Gastrocnemius medialis (tissue), 4 donors: ENCODE measurements around the gene ZKSCAN4. TPM values are rescaled to one million over a fixed set of nuclear protein-coding genes. Genes with fewer than 3 reads are reported as not detected.

ENCODE experiments used
- ATAC-seq, 2 donors: fragments of 150-250 bp; one replicate each; pipeline ENCODE4 v1.9.1; 2016
- DNase-seq, 2 donors: peaks; one replicate each; pipeline ENCODE4 v3.0.0-alpha.2; 2019
- H3K27ac ChIP-seq, 4 donors: fragments of 200-600 bp; sonication (generic); 1 replicate in 1 of 4; 2 replicates in 3 of 4; pipeline ENCODE4 v1.5.1; 2016 to 2018; ENCODE audit warnings: mild to moderate bottlenecking in 2 of 4, moderate library complexity in 1 of 4
- H3K27me3 ChIP-seq, 3 donors: fragments of 200-600 bp; sonication (generic) in 2 of 3; 1 replicate in 1 of 3; 2 replicates in 2 of 3; pipeline versions ENCODE4 v1.5.1 to v1.6.0; 2016 to 2019; ENCODE audit warnings: mild to moderate bottlenecking in 1 of 3, moderate library complexity in 1 of 3
- H3K36me3 ChIP-seq, 2 donors: fragments of 200-600 bp; sonication (generic) in 1 of 2; one replicate each; pipeline ENCODE4 v1.5.1; 2017 to 2018
- H3K4me1 ChIP-seq, 2 donors: fragments of 200-600 bp; sonication (generic) in 1 of 2; one replicate each; pipeline ENCODE4 v1.5.1; 2016 to 2017; ENCODE audit warnings: mild to moderate bottlenecking in 2 of 2
- H3K4me3 ChIP-seq, 4 donors: fragments of 200-600 bp; sonication (generic) in 3 of 4; 1 replicate in 1 of 4; 2 replicates in 3 of 4; pipeline ENCODE4 v1.5.1; 2016 to 2019; ENCODE audit warnings: mild to moderate bottlenecking in 2 of 4
- H3K9me3 ChIP-seq, 3 donors: fragments of 200-600 bp; sonication (generic) in 2 of 3; 1 replicate in 1 of 3; 2 replicates in 2 of 3; pipeline ENCODE4 v1.5.1; 2016 to 2019
- POLR2A ChIP-seq, 2 donors: fragments of 450-650 bp; IDR thresholded peaks; one replicate each; pipeline ENCODE4 v1.6.1; 2017; ENCODE audit warnings: antibody characterized with exemption in 2 of 2, mild to moderate bottlenecking in 2 of 2, moderate library complexity in 2 of 2
- in situ Hi-C, 4 donors: fragments of 200-750 bp; cut with MboI; loops; one replicate each; pipeline versions ENCODE4 v1.15.0 to v1.8.0; 2017; ENCODE audit warnings: low sequenced_read_pairs in 4 of 4
- intact Hi-C: fragments of 100-400 bp; cut with DNase I; formaldehyde crosslinking; loops from one replicate; pipeline ENCODE4 v1.15.1; 2023; ENCODE audit warnings: low total_unique reads
- total RNA-seq, 4 donors: library from RNA; depleted of rRNA; stranded (reverse); fragments of >200 nt; gene quantifications; one replicate each; pipeline versions ENCODE4 v1.1.0 to v1.2.3, GENCODE V29; 2016
- TF ChIP-seq, protein P1 (sequence below), 5 experiments: fragments of 450-650 bp in 3 of 5; fragments of 200-600 bp in 2 of 5; sonication (generic) in 2 of 5; IDR thresholded peaks in 4 of 5; conservative IDR thresholded peaks in 1 of 5; 1 replicate in 4 of 5; 2 replicates in 1 of 5; pipeline ENCODE4 v1.5.1; 2016 to 2019; ENCODE audit warnings: antibody characterized with exemption in 5 of 5, mild to moderate bottlenecking in 3 of 5, moderate library complexity in 3 of 5

Gene ZKSCAN4
- total RNA-seq, 4 donors from 2014 or later: 0.82 to 3.3 (median 1.1) TPM

DNA sequence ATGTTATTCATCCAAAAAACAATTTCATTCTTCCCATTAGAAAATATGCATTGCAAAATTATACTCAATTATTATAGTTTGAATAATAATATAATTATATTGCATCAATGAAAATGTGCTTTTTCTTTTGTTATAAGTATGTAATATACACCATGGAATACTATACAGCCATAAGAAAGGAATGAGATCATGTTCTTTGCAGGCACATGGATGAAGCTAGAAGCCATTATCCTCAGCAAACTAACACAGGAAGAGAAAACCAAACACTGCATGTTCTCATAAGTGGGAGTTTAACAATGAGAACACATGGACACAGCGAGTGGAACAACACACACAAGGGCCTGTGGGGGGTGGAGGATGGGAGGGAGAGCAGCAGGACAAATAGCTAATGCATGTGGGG is 5.0 kb upstream of the ZKSCAN4 start:
- Histone ChIP-seq H3K4me3 (no peak overlapping the region), H3K27ac (no peak overlapping the region), H3K36me3 (no peaks in the 10 kb centered on the region), H3K4me1 (peaks cover 4 to 5% of the 10 kb centered on the region in 2 donors), H3K9me3 (peaks cover 0 to 3% (median 0%) of the 10 kb centered on the region in 3 donors), H3K27me3 (peaks cover 0 to 3% (median 0%) of the 10 kb centered on the region in 3 donors)
- intact Hi-C loops: no loop called here
- DNase-seq: no peak
- ATAC-seq: no peak
- TF ChIP-seq, protein P1, sequence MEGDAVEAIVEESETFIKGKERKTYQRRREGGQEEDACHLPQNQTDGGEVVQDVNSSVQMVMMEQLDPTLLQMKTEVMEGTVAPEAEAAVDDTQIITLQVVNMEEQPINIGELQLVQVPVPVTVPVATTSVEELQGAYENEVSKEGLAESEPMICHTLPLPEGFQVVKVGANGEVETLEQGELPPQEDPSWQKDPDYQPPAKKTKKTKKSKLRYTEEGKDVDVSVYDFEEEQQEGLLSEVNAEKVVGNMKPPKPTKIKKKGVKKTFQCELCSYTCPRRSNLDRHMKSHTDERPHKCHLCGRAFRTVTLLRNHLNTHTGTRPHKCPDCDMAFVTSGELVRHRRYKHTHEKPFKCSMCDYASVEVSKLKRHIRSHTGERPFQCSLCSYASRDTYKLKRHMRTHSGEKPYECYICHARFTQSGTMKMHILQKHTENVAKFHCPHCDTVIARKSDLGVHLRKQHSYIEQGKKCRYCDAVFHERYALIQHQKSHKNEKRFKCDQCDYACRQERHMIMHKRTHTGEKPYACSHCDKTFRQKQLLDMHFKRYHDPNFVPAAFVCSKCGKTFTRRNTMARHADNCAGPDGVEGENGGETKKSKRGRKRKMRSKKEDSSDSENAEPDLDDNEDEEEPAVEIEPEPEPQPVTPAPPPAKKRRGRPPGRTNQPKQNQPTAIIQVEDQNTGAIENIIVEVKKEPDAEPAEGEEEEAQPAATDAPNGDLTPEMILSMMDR (IDR thresholded peaks at IDR 0.05 in 4 of 5, conservative IDR thresholded peaks at IDR 0.05 in 1 of 5): no peak
- no peak for TF ChIP-seq POLR2A (IDR thresholded peaks at IDR 0.05)
- in situ Hi-C loops: loop anchor here in 1 of 4 donors (25.0 kb wide), 1 partner anchor 120 kb away; the partner anchor contains the start of gene ZKSCAN8

DNA sequence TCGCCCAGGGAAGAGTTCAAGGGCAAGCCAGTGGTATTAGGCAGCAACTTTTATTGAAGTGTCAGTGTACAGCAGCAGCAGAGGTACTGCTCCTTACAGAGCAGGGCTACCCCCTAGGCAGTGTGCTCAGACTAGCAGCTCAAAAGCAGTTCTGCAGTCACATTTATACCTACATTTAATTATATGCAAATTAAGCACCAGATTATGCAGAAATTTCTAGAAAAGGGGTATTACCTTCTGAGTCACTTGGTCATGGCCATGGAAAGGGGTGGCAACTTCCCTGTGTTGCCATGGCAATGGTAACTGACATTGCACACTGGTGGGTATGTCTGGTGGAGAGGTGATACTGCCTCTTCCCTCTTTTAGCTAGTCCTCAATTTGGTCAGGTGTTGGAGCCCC is 2.1 kb upstream of the ZKSCAN4 start:
- no peak overlapping the region for H3K4me3 ChIP-seq
- ATAC-seq (no peak), DNase-seq (no peak)
- TF ChIP-seq, protein P1 (IDR thresholded peaks at IDR 0.05 in 4 of 5, conservative IDR thresholded peaks at IDR 0.05 in 1 of 5): no peak
- no peak for TF ChIP-seq POLR2A (IDR thresholded peaks at IDR 0.05)
- in situ Hi-C loops: loop anchor here in 1 of 4 donors (25.0 kb wide), 1 partner anchor 117 kb away; the partner anchor contains the start of gene ZKSCAN8
- peaks cover 9 to 15% of the 10 kb centered on the region in 2 donors for H3K4me1 ChIP-seq
- no peaks in the 10 kb centered on the region for H3K9me3 ChIP-seq
- H3K27ac ChIP-seq: no peak overlapping the region
- no peaks in the 10 kb centered on the region for H3K36me3 ChIP-seq
- intact Hi-C loops: loop anchor here (5.0 kb wide), 1 partner anchor 83 kb away; the partner anchor contains the start of gene ZSCAN31
- peaks cover 0 to 3% (median 0%) of the 10 kb centered on the region in 3 donors for H3K27me3 ChIP-seq

DNA sequence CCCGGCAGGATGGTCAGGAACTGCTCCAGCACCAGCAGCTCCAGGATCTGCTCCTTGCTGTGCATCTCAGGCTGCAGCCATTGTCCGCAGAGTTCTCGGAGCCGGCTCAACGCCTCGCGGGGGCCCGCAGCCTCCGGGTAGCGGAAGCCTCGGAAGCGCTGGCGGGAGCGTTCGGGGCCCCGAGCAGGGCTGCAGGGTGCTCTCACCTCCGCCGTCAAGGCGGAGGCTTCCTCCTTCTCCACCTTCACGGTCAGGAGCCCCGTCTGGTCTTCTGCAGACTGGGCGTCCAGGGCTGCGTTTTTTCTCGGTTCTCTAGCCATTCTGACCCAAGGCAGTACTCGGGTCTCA is 434 bp downstream of the ZKSCAN4 start:
- H3K27me3 ChIP-seq: peaks cover 0 to 3% (median 0%) of the 10 kb centered on the region in 3 donors
- peak overlapping the region; percentile 72 to 94 (median 90) for H3K4me3 ChIP-seq
- in situ Hi-C loops (loop anchor here in 1 of 4 donors (25.0 kb wide), 1 partner anchor 114 kb away; the partner anchor contains the start of gene ZKSCAN8), intact Hi-C loops (loop anchor here (1.0 to 5.0 kb wide), 5 partner anchors 27 to 191 kb away; partner anchors contain the start of genes ZKSCAN8, ZSCAN23, ZSCAN31 and ZSCAN9)
- TF ChIP-seq, protein P1 (IDR thresholded peaks at IDR 0.05 in 4 of 5, conservative IDR thresholded peaks at IDR 0.05 in 1 of 5): no peak
- TF ChIP-seq POLR2A (IDR thresholded peaks at IDR 0.05): no peak
- DNase-seq (no peak), ATAC-seq (peak; percentile 28 to 36)
- H3K9me3 ChIP-seq: no peaks in the 10 kb centered on the region
- peaks cover 9 to 15% of the 10 kb centered on the region in 2 donors for H3K4me1 ChIP-seq
- peaks cover 0 to 16% of the 10 kb centered on the region in 2 donors for H3K36me3 ChIP-seq
- H3K27ac ChIP-seq: peak overlapping the region; percentile 44 to 53 (median 49)

DNA sequence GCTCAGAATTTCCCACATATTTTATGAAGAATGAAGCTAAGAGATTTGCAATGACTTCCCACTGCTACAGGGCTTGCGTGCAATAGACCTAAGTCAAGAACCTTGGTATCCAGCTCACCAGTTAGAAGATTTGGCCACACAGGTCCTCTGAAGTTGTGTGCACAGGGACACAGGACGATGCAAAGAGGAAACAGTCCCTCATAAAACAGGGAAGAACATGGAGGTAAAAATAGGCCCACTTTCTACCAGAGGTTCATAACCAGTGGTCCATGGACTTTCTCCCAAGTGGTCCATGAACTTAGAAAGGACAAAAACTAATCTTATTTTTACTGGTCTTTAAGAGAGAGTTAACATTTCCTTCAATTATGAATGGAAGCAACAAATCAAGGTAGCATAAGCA is 1.3 kb downstream of the ZKSCAN4 start:
- in situ Hi-C loops: loop anchor here in 1 of 4 donors (25.0 kb wide), 1 partner anchor 113 kb away; the partner anchor contains the start of gene ZKSCAN8
- H3K4me1 ChIP-seq: peaks cover 9 to 15% of the 10 kb centered on the region in 2 donors
- TF ChIP-seq POLR2A (IDR thresholded peaks at IDR 0.05): no peak
- TF ChIP-seq, protein P1 (IDR thresholded peaks at IDR 0.05 in 4 of 5, conservative IDR thresholded peaks at IDR 0.05 in 1 of 5): no peak
- no peaks in the 10 kb centered on the region for H3K9me3 ChIP-seq
- H3K27ac ChIP-seq: no peak overlapping the region
- DNase-seq: no peak
- no peak for ATAC-seq
- H3K27me3 ChIP-seq: peaks cover 0 to 3% (median 0%) of the 10 kb centered on the region in 3 donors
- H3K4me3 ChIP-seq: peak overlapping the region; percentile 72 to 94 (median 90)
- intact Hi-C loops: loop anchor here (5.0 kb wide), 1 partner anchor 87 kb away; the partner anchor contains the start of gene ZSCAN31
- H3K36me3 ChIP-seq: peaks cover 0 to 25% of the 10 kb centered on the region in 2 donors
